GM12878 (cell line): ENCODE data around the gene PMP22.

Experiments
- BACH1 ChIP-seq: fragments of 450-650 bp; IDR thresholded peaks from 2 replicates; pipeline ENCODE4 v1.6.1; 2017; ENCODE audit warnings: mild to moderate bottlenecking, borderline replicate concordance
- HDAC2 ChIP-seq: fragments of 200-600 bp; sonication (generic); IDR thresholded peaks from 2 replicates; pipeline ENCODE4 v1.6.1; 2017
- YY1 ChIP-seq: IDR thresholded peaks from 2 replicates; pipeline ENCODE4 v1.6.1; 2011; ENCODE audit warnings: low read depth, mild to moderate bottlenecking, low read length
- ZBED1 ChIP-seq: IDR thresholded peaks from 2 replicates; pipeline ENCODE4 v1.6.1; 2016; ENCODE audit warnings: borderline replicate concordance
- TF ChIP-seq, protein P1 (sequence below): fragments of 450-650 bp; formaldehyde crosslinking; IDR thresholded peaks from 2 replicates; pipeline ENCODE4 v1.4.0; 2020; ENCODE audit warnings: mild to moderate bottlenecking, moderate library complexity
- TF ChIP-seq, protein P2 (sequence below), 3 experiments: IDR thresholded peaks in 2 of 3; conservative IDR thresholded peaks in 1 of 3; 2 replicates each; pipeline ENCODE4 v1.5.1; 2011; ENCODE audit warnings: low read depth in 3 of 3, low read length in 3 of 3, mild to moderate bottlenecking in 3 of 3, control low read depth in 2 of 3, moderate library complexity in 2 of 3, inconsistent platforms in 1 of 3, mixed read lengths in 1 of 3; ENCODE audit not compliant: control insufficient read depth in 2 of 3, insufficient read depth in 1 of 3; ENCODE audit errors: extremely low read depth in 1 of 3
- TF ChIP-seq, protein P3 (sequence below): fragments of 450-650 bp; IDR thresholded peaks from 2 replicates; pipeline ENCODE4 v1.6.1; 2016; ENCODE audit warnings: mild to moderate bottlenecking

DNA sequence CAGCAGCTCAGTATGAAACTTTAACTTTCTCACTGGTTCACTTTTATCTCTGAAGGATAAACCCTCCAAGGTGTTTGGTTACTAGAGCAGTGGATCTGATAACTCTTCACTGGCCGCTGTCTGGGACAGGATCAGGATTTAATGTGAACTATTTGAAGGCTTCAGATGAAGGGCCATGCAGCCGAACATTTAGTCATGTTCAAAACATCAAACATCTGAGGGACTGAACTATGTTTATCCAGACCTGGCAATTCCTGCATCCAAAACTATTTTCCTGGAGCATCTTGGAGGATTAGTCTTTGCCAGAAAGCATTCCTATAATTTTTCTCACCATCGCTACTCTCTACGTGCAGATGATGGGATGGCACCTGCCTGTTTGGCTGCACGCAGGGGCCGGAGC, 20.3 kb upstream of the PMP22 start:
- TF ChIP-seq, protein P1, sequence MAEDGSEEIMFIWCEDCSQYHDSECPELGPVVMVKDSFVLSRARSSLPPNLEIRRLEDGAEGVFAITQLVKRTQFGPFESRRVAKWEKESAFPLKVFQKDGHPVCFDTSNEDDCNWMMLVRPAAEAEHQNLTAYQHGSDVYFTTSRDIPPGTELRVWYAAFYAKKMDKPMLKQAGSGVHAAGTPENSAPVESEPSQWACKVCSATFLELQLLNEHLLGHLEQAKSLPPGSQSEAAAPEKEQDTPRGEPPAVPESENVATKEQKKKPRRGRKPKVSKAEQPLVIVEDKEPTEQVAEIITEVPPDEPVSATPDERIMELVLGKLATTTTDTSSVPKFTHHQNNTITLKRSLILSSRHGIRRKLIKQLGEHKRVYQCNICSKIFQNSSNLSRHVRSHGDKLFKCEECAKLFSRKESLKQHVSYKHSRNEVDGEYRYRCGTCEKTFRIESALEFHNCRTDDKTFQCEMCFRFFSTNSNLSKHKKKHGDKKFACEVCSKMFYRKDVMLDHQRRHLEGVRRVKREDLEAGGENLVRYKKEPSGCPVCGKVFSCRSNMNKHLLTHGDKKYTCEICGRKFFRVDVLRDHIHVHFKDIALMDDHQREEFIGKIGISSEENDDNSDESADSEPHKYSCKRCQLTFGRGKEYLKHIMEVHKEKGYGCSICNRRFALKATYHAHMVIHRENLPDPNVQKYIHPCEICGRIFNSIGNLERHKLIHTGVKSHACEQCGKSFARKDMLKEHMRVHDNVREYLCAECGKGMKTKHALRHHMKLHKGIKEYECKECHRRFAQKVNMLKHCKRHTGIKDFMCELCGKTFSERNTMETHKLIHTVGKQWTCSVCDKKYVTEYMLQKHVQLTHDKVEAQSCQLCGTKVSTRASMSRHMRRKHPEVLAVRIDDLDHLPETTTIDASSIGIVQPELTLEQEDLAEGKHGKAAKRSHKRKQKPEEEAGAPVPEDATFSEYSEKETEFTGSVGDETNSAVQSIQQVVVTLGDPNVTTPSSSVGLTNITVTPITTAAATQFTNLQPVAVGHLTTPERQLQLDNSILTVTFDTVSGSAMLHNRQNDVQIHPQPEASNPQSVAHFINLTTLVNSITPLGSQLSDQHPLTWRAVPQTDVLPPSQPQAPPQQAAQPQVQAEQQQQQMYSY (CRISPR knock-in tag) = no peak
- TF ChIP-seq ZBED1 (no peak), HDAC2 (no peak), BACH1 (no peak), YY1 (no peak)
- TF ChIP-seq, protein P2, sequence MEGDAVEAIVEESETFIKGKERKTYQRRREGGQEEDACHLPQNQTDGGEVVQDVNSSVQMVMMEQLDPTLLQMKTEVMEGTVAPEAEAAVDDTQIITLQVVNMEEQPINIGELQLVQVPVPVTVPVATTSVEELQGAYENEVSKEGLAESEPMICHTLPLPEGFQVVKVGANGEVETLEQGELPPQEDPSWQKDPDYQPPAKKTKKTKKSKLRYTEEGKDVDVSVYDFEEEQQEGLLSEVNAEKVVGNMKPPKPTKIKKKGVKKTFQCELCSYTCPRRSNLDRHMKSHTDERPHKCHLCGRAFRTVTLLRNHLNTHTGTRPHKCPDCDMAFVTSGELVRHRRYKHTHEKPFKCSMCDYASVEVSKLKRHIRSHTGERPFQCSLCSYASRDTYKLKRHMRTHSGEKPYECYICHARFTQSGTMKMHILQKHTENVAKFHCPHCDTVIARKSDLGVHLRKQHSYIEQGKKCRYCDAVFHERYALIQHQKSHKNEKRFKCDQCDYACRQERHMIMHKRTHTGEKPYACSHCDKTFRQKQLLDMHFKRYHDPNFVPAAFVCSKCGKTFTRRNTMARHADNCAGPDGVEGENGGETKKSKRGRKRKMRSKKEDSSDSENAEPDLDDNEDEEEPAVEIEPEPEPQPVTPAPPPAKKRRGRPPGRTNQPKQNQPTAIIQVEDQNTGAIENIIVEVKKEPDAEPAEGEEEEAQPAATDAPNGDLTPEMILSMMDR (IDR thresholded peaks at IDR 0.05 in 2 of 3, conservative IDR thresholded peaks at IDR 0.05 in 1 of 3; ENCODE audit: control insufficient read depth in 2 of 3, extremely low read depth in 1 of 3, insufficient read depth in 1 of 3, low read depth in 3 of 3, low read length in 3 of 3) = no peak
- TF ChIP-seq, protein P3, sequence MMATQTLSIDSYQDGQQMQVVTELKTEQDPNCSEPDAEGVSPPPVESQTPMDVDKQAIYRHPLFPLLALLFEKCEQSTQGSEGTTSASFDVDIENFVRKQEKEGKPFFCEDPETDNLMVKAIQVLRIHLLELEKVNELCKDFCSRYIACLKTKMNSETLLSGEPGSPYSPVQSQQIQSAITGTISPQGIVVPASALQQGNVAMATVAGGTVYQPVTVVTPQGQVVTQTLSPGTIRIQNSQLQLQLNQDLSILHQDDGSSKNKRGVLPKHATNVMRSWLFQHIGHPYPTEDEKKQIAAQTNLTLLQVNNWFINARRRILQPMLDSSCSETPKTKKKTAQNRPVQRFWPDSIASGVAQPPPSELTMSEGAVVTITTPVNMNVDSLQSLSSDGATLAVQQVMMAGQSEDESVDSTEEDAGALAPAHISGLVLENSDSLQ = no peak
